Measurements from ENCODE around the gene NPBWR2. TPM values are rescaled to one million over a fixed set of nuclear protein-coding genes. Genes with fewer than 3 reads are reported as not detected.

The NPBWR2 gene
- total RNA-seq, 1 donor from 2014 or later = not detected

DNA sequence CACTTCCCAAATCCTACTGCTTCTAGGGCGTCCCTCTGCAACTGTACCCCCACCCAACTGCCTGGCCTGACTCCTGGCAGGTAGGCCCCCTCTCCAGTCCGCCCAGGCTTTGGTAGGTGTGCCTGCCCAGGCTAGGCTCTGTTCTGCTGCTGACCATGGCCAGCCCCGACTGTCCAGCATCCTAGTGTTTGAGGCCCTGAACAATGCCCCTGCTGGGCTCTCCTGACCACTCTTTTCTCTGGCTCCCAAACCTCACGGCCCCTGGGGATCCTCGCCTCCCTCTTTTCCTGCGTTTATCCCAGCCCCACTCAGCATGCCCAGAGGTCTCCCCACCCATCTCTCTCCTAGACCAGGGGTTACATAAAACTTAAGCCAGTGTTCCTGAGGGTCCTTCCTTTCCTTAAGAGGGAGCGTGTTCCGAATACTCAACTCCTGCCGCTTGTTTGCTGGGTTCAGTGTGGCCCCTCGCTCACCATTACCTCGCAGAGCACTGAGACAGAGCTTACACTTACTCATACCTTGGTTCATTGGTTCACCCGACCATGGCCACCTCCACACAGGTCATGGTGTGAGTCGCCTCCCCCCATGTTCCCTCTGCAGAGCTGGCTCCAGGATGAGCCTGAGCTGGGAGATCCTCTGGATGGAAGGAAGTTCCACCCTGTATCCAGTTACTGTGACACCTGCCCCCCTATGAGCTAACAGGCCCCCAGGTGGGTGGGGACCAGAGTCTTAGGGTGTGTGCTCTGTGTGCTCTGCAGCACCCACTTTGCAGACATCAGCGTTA, 35.8 kb upstream of the NPBWR2 start:
- Mint-ChIP-seq H3K36me3 (peaks cover 3% of the 10 kb centered on the region), H3K4me1 (peaks cover 39% of the 10 kb centered on the region), H3K4me3 (no peak overlapping the region), H3K27me3 (ENCODE audit: insufficient read depth, low read depth) (peaks cover 7% of the 10 kb centered on the region), H3K9me3 (peaks cover 14% of the 10 kb centered on the region), H3K27ac (peak overlapping the region; percentile 54)
- no peak overlapping the region for H3K4me2 ChIP-seq
- no peaks in the 10 kb centered on the region for H3K27me3 ChIP-seq
- H4K20me1 ChIP-seq (ENCODE audit: low read depth) = peaks cover 4% of the 10 kb centered on the region
- no peaks in the 10 kb centered on the region for H3K36me3 ChIP-seq
- peaks cover 53% of the 10 kb centered on the region for H3K4me1 ChIP-seq
- peak; percentile 30 for DNase-seq (ENCODE audit: low spot score)
- TF ChIP-seq EZH2phosphoT487 (IDR thresholded peaks at IDR 0.05) (no peak), EZH2 (IDR thresholded peaks at IDR 0.05) (no peak)
- TF ChIP-seq, protein P1, sequence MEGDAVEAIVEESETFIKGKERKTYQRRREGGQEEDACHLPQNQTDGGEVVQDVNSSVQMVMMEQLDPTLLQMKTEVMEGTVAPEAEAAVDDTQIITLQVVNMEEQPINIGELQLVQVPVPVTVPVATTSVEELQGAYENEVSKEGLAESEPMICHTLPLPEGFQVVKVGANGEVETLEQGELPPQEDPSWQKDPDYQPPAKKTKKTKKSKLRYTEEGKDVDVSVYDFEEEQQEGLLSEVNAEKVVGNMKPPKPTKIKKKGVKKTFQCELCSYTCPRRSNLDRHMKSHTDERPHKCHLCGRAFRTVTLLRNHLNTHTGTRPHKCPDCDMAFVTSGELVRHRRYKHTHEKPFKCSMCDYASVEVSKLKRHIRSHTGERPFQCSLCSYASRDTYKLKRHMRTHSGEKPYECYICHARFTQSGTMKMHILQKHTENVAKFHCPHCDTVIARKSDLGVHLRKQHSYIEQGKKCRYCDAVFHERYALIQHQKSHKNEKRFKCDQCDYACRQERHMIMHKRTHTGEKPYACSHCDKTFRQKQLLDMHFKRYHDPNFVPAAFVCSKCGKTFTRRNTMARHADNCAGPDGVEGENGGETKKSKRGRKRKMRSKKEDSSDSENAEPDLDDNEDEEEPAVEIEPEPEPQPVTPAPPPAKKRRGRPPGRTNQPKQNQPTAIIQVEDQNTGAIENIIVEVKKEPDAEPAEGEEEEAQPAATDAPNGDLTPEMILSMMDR (IDR thresholded peaks at IDR 0.05) = no peak
- H3K4me3 ChIP-seq = no peak overlapping the region
- H2AFZ ChIP-seq (replicated peaks) = no peak overlapping the region
- peaks cover 34% of the 10 kb centered on the region for H3F3A ChIP-seq (ENCODE audit: low read depth)
- no peak overlapping the region for H3K27ac ChIP-seq
- H3K9me3 ChIP-seq (ENCODE audit: low read depth) = no peaks in the 10 kb centered on the region
- H3K79me2 ChIP-seq (ENCODE audit: low read depth) = no peaks in the 10 kb centered on the region
- H3K9ac ChIP-seq = no peak overlapping the region

DNA sequence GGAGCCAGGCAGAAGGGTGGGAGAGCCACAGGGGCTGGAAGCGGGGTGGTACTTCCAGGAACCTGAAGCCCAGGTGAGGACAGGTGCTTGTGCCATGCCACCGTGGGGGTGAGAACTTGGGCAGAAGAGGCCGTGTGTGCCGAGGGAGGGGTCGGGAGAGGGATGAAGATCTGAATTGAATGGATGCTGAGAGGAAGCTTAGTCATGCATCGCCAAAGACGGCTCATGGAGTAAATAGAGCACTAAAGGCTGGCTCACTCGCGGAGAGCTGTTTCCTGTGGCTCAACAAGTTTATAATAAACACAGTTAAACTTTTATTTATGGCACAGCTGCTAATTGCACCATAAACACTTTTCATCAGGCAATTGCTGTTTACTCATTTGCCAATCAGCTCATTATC, 35.2 kb upstream of the NPBWR2 start:
- Mint-ChIP-seq H3K36me3 (peaks cover 3% of the 10 kb centered on the region), H3K27me3 (ENCODE audit: insufficient read depth, low read depth) (peaks cover 11% of the 10 kb centered on the region), H3K4me1 (peaks cover 39% of the 10 kb centered on the region), H3K9me3 (peaks cover 14% of the 10 kb centered on the region), H3K4me3 (peak overlapping the region; percentile 2), H3K27ac (peak overlapping the region; percentile 16)
- TF ChIP-seq, protein P1 (IDR thresholded peaks at IDR 0.05) = no peak
- TF ChIP-seq EZH2phosphoT487 (IDR thresholded peaks at IDR 0.05) (no peak), EZH2 (IDR thresholded peaks at IDR 0.05) (no peak)
- H4K20me1 ChIP-seq (ENCODE audit: low read depth) = peaks cover 4% of the 10 kb centered on the region
- no peaks in the 10 kb centered on the region for H3K27me3 ChIP-seq
- H2AFZ ChIP-seq (replicated peaks) = no peak overlapping the region
- H3F3A ChIP-seq (ENCODE audit: low read depth) = peaks cover 34% of the 10 kb centered on the region
- H3K9me3 ChIP-seq (ENCODE audit: low read depth) = no peaks in the 10 kb centered on the region
- no peaks in the 10 kb centered on the region for H3K36me3 ChIP-seq
- no peak overlapping the region for H3K4me3 ChIP-seq
- peaks cover 53% of the 10 kb centered on the region for H3K4me1 ChIP-seq
- H3K27ac ChIP-seq = no peak overlapping the region
- H3K9ac ChIP-seq = no peak overlapping the region
- peak; percentile 31 for DNase-seq (ENCODE audit: low spot score)
- no peaks in the 10 kb centered on the region for H3K79me2 ChIP-seq (ENCODE audit: low read depth)
- no peak overlapping the region for H3K4me2 ChIP-seq

DNA sequence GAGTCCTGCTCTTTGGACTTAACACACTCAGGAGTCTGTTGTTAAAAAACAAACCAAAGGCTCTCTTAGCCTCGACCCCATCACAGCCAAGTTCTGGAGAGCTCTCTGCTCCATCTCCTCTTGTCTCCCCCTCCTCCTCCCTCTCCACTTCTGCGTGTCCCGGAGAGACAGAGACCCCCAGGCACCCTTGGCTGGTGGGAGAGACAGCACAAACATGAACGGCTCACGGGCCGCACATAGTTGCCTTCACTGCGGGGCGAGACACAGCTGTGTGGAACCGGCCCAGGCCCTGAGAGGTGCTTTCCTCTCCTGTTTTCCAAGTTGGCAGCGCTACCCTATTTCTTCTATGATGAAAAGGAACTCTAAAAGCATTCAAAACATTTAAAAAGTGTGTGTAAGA, 33.6 kb upstream of the NPBWR2 start:
- Histone ChIP-seq H3K36me3 (no peaks in the 10 kb centered on the region), H3K4me1 (peaks cover 38% of the 10 kb centered on the region), H3K9ac (no peak overlapping the region), H3K4me3 (no peak overlapping the region), H4K20me1 (ENCODE audit: low read depth) (peaks cover 2% of the 10 kb centered on the region), H3K27me3 (no peaks in the 10 kb centered on the region), H3K4me2 (no peak overlapping the region), H2AFZ (replicated peaks) (no peak overlapping the region), H3F3A (ENCODE audit: low read depth) (peaks cover 28% of the 10 kb centered on the region), H3K27ac (no peak overlapping the region), H3K9me3 (ENCODE audit: low read depth) (no peaks in the 10 kb centered on the region), H3K79me2 (ENCODE audit: low read depth) (no peaks in the 10 kb centered on the region)
- H3K4me1 Mint-ChIP-seq = peaks cover 39% of the 10 kb centered on the region
- H3K27me3 Mint-ChIP-seq (ENCODE audit: insufficient read depth, low read depth) = peaks cover 16% of the 10 kb centered on the region
- peaks cover 14% of the 10 kb centered on the region for H3K9me3 Mint-ChIP-seq
- TF ChIP-seq EZH2 (IDR thresholded peaks at IDR 0.05) (no peak), EZH2phosphoT487 (IDR thresholded peaks at IDR 0.05) (no peak)
- TF ChIP-seq, protein P1 (IDR thresholded peaks at IDR 0.05) = no peak
- no peak for DNase-seq (ENCODE audit: low spot score)
- no peak overlapping the region for H3K4me3 Mint-ChIP-seq
- H3K27ac Mint-ChIP-seq = peak overlapping the region; percentile 40
- H3K36me3 Mint-ChIP-seq = peaks cover 3% of the 10 kb centered on the region
